A549 (cell line): ENCODE results near the gene PLA2G7. TPM values are rescaled to one million over a fixed set of nuclear protein-coding genes. Genes with fewer than 3 reads are reported as not detected.

Experiments used
- ATAC-seq, 2 experiments: fragments of 200-7000 bp in 1 of 2; fragments of >200 bp in 1 of 2; cut with Nextera tagmentation in 1 of 2; cut with Tn5 transposase in 1 of 2; 3 replicates each; pipeline versions ENCODE4 v1.8.0 to v1.9.1; 2018 to 2020; ENCODE audit warnings: mild to moderate bottlenecking in 1 of 2, moderate library complexity in 1 of 2
- CTCF ChIA-PET: fragments of 300-600 bp; sonication (Branson Sonifier 250); formaldehyde crosslinking; extraction: SDS; loops from one replicate; lab custom pipeline; 2021; ENCODE audit warnings: antibody characterized with exemption, inconsistent platforms; lab: Yijun Ruan, JAX
- POLR2A ChIA-PET: fragments of 350-600 bp; formaldehyde crosslinking; extraction: SDS; loops from one replicate; lab custom pipeline; 2021; ENCODE audit warnings: antibody characterized with exemption, inconsistent platforms; lab: Yijun Ruan, JAX
- DNase-seq, 2 experiments: peaks; one replicate each; pipeline versions ENCODE4 v3.0.0 to v3.0.0-alpha.2; 2011 to 2016; ENCODE audit warnings: low read depth in 1 of 2, low spot score in 1 of 2
- FAIRE-seq: peaks from 2 replicates; lab custom pipeline; 2011; peaks lifted over from hg19 to GRCh38; lab: Jason Lieb, UNC
- H3K27ac ChIP-seq, 2 experiments: fragments of >200 bp; sonication (Bioruptor Twin); formaldehyde crosslinking; 3 replicates each; pipeline ENCODE4 v1.5.1; 2016 to 2017
- H3K4me1 ChIP-seq: fragments of >200 bp; sonication (Bioruptor Twin); formaldehyde crosslinking; 3 replicates; pipeline ENCODE4 v1.6.1; 2016
- H3K4me2 ChIP-seq: fragments of >200 bp; sonication (Bioruptor Twin); formaldehyde crosslinking; 3 replicates; pipeline ENCODE4 v1.6.1; 2016
- H3K4me3 ChIP-seq: fragments of >200 bp; sonication (Bioruptor Twin); formaldehyde crosslinking; 3 replicates; pipeline ENCODE4 v1.5.1; 2016
- H3K9me3 ChIP-seq: fragments of >200 bp; sonication (Bioruptor Twin); formaldehyde crosslinking; 3 replicates; pipeline ENCODE4 v1.6.1; 2016
- CBX8 ChIP-seq: fragments of 200-600 bp; sonication (generic); IDR thresholded peaks from 2 replicates; pipeline ENCODE4 v1.6.1; 2016
- CEBPB ChIP-seq, 2 experiments: fragments of >200 bp in 1 of 2; sonication (Bioruptor Twin) in 1 of 2; formaldehyde crosslinking in 1 of 2; IDR thresholded peaks; 2 replicates each; pipeline ENCODE4 v1.6.1; 2012 to 2016
- CHD4 ChIP-seq: fragments of 200-600 bp; sonication (generic); IDR thresholded peaks from 2 replicates; pipeline ENCODE4 v1.6.1; 2016; ENCODE audit warnings: antibody characterized with exemption, mild to moderate bottlenecking, borderline replicate concordance
- EHMT2 ChIP-seq: fragments of 200-600 bp; sonication (generic); IDR thresholded peaks from 2 replicates; pipeline ENCODE4 v1.6.1; 2016; ENCODE audit warnings: antibody characterized with exemption, low read depth, mild to moderate bottlenecking, moderate library complexity
- ELK1 ChIP-seq: fragments of 150-350 bp; IDR thresholded peaks from 2 replicates; pipeline ENCODE4 v1.6.1; 2014; ENCODE audit warnings: low read depth, mild to moderate bottlenecking, low read length
- EP300 ChIP-seq, 2 experiments: fragments of >200 bp; sonication (Bioruptor Twin); formaldehyde crosslinking; IDR thresholded peaks; 2 replicates in 1 of 2; 3 replicates in 1 of 2; pipeline ENCODE4 v1.6.1; 2016 to 2017
- ESRRA ChIP-seq: fragments of 150-350 bp; IDR thresholded peaks from 2 replicates; pipeline ENCODE4 v1.6.1; 2014; ENCODE audit warnings: mild to moderate bottlenecking, low read length, borderline replicate concordance
- FOSB ChIP-seq: fragments of 250-450 bp; sonication (Bioruptor Pico); IDR thresholded peaks from 2 replicates; pipeline ENCODE4 v1.5.0; 2020; ENCODE audit warnings: mild to moderate bottlenecking, moderate library complexity
- GATA3 ChIP-seq: IDR thresholded peaks from 2 replicates; pipeline ENCODE4 v1.6.1; 2012; ENCODE audit warnings: borderline replicate concordance
- HDAC2 ChIP-seq: fragments of 200-600 bp; sonication (generic); IDR thresholded peaks from 2 replicates; pipeline ENCODE4 v1.6.1; 2016
- HEYL ChIP-seq: fragments of 250-450 bp; sonication (Bioruptor Pico); IDR thresholded peaks from 2 replicates; pipeline ENCODE4 v1.8.0; 2021; ENCODE audit warnings: mild to moderate bottlenecking, moderate library complexity
- HOXA7 ChIP-seq: fragments of 250-450 bp; sonication (Bioruptor Pico); IDR thresholded peaks from 2 replicates; pipeline ENCODE4 v1.5.0; 2020; ENCODE audit warnings: mild to moderate bottlenecking, moderate library complexity
- HOXB5 ChIP-seq: fragments of 250-450 bp; sonication (Bioruptor Pico); IDR thresholded peaks from 2 replicates; pipeline ENCODE4 v1.5.0; 2020; ENCODE audit warnings: mild to moderate bottlenecking, moderate library complexity
- JUNB ChIP-seq: fragments of >200 bp; sonication (Bioruptor Twin); formaldehyde crosslinking; IDR thresholded peaks from 2 replicates; pipeline ENCODE4 v1.6.1; 2016
- KDM5A ChIP-seq: fragments of 200-600 bp; sonication (generic); IDR thresholded peaks from 2 replicates; pipeline ENCODE4 v1.6.1; 2016; ENCODE audit warnings: antibody characterized with exemption, mild to moderate bottlenecking
- MAFK ChIP-seq: fragments of 450-650 bp; IDR thresholded peaks from 2 replicates; pipeline ENCODE4 v1.6.1; 2014; ENCODE audit not compliant: partially characterized antibody
- NFE2L2 ChIP-seq: fragments of 150-350 bp; conservative IDR thresholded peaks from 2 replicates; pipeline ENCODE4 v1.6.1; 2014; ENCODE audit warnings: low read length
- NPAS2 ChIP-seq: fragments of 250-450 bp; sonication (Bioruptor Pico); IDR thresholded peaks from 2 replicates; pipeline ENCODE4 v1.8.0; 2022; ENCODE audit warnings: mild to moderate bottlenecking, moderate library complexity, borderline replicate concordance
- NR3C1 ChIP-seq: fragments of >200 bp; sonication (Bioruptor Twin); formaldehyde crosslinking; IDR thresholded peaks from 3 replicates; pipeline ENCODE4 v1.6.1; 2017
- PHF8 ChIP-seq: fragments of 200-600 bp; sonication (generic); IDR thresholded peaks from 2 replicates; pipeline ENCODE4 v1.6.1; 2016; ENCODE audit warnings: low read depth, mild to moderate bottlenecking, antibody characterized with exemption, moderate library complexity, borderline replicate concordance
- POLR2A ChIP-seq: IDR thresholded peaks from 2 replicates; pipeline ENCODE4 v1.6.1; 2012; ENCODE audit warnings: mild to moderate bottlenecking, low read length
- RAD21 ChIP-seq, 2 experiments: fragments of >200 bp in 1 of 2; sonication (Bioruptor Twin) in 1 of 2; formaldehyde crosslinking in 1 of 2; IDR thresholded peaks in 1 of 2; conservative IDR thresholded peaks in 1 of 2; 2 replicates in 1 of 2; 3 replicates in 1 of 2; pipeline ENCODE4 v1.6.1; 2012 to 2018; ENCODE audit warnings: inconsistent platforms in 1 of 2
- RARB ChIP-seq: fragments of 250-450 bp; sonication (Bioruptor Pico); IDR thresholded peaks from 2 replicates; pipeline ENCODE4 v1.8.0; 2021; ENCODE audit warnings: mild to moderate bottlenecking, moderate library complexity
- RCOR1 ChIP-seq: fragments of 150-350 bp; IDR thresholded peaks from 2 replicates; pipeline ENCODE4 v1.6.1; 2014; ENCODE audit warnings: antibody characterized with exemption, low read length, low read depth
- RFX5 ChIP-seq: fragments of 450-650 bp; IDR thresholded peaks from 2 replicates; pipeline ENCODE4 v1.7.1; 2014; ENCODE audit warnings: antibody characterized with exemption, mild to moderate bottlenecking, moderate library complexity
- RNF2 ChIP-seq: fragments of 200-600 bp; sonication (generic); IDR thresholded peaks from 2 replicates; pipeline ENCODE4 v1.6.1; 2016; ENCODE audit warnings: low read depth, mild to moderate bottlenecking, antibody characterized with exemption, moderate library complexity, borderline replicate concordance
- SMC3 ChIP-seq: fragments of >200 bp; sonication (Bioruptor Twin); formaldehyde crosslinking; IDR thresholded peaks from 3 replicates; pipeline ENCODE4 v1.6.1; 2018; ENCODE audit warnings: inconsistent platforms
- SREBF2 ChIP-seq: fragments of 450-650 bp; IDR thresholded peaks from 2 replicates; pipeline ENCODE4 v1.6.1; 2014; ENCODE audit warnings: mild to moderate bottlenecking, moderate library complexity
- TP53 ChIP-seq: fragments of 250-450 bp; sonication (Bioruptor Pico); IDR thresholded peaks from 2 replicates; pipeline ENCODE4 v1.5.0; 2021; ENCODE audit warnings: mild to moderate bottlenecking, moderate library complexity
- ZSCAN20 ChIP-seq: fragments of 250-450 bp; sonication (Bioruptor Pico); IDR thresholded peaks from 2 replicates; pipeline ENCODE4 v1.8.0; 2022; ENCODE audit warnings: mild to moderate bottlenecking, moderate library complexity
- WGBS: methylation state at CpG from one replicate; pipeline ENCODE4 v1.1.6; 2017; ENCODE audit errors: missing lambda C conversion rate; 5-methylcytosine and 5-hydroxymethylcytosine counted together
- polyA plus RNA-seq, 4 experiments: library from polyadenylated mRNA; depleted of rRNA in 3 of 4; stranded (reverse); fragments of >200 nt; fragmentation: RNase III in 1 of 4; extraction: RNeasy Plus Mini Kit Qiagen cat#74134 plus additional on column Dnase treatment in 1 of 4; gene quantifications; 2 replicates in 3 of 4; 3 replicates in 1 of 4; pipeline ENCODE4 v1.2.3, GENCODE V29; 2011 to 2017
- TF ChIP-seq, protein P1 (sequence below): fragments of >200 bp; sonication (Bioruptor Twin); formaldehyde crosslinking; IDR thresholded peaks from 3 replicates; pipeline ENCODE4 v1.6.1; 2016
- TF ChIP-seq, protein P2 (sequence below): fragments of >200 bp; sonication (Bioruptor Twin); formaldehyde crosslinking; IDR thresholded peaks from 2 replicates; pipeline ENCODE4 v1.6.1; 2016
- TF ChIP-seq, protein P3 (sequence below): fragments of 450-650 bp; IDR thresholded peaks from 2 replicates; pipeline ENCODE4 v1.6.1; 2014; ENCODE audit warnings: antibody characterized with exemption

PLA2G7 gene
- polyA plus RNA-seq, 2 of the 4 experiments (the other 2 are of a cell fraction) = 0.04 TPM; not detected in 1

DNA sequence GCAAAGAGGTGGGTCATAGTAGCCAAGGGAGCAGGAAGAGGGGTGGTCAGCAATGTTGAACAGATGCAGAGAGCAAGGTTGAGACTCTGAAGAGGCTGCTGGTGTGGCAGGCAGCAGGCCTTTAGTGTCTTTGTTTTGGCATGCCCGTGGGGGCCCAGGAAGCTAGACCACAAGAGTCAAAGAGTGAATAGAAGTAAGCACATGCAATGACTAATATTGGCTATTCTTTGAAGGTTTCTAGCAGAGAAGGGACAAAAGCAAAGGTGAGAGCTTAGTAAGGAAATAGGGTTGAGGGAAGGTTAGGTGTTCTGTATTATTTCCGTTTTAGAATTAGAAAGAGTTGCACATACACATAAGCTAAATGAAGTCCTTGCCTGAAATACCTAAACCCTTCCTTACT is 28.7 kb downstream of the PLA2G7 start:
- TF ChIP-seq CHD4 (no peak), HEYL (no peak), MAFK (no peak), NPAS2 (CRISPR knock-in tag) (no peak), EP300 (IDR thresholded peaks at IDR 0.05) (no peak), PHF8 (no peak), RCOR1 (no peak), HOXA7 (CRISPR knock-in tag) (no peak), TP53 (no peak), NR3C1 (no peak), SMC3 (no peak), NFE2L2 (no peak), RFX5 (no peak), GATA3 (no peak)
- TF ChIP-seq, protein P1, sequence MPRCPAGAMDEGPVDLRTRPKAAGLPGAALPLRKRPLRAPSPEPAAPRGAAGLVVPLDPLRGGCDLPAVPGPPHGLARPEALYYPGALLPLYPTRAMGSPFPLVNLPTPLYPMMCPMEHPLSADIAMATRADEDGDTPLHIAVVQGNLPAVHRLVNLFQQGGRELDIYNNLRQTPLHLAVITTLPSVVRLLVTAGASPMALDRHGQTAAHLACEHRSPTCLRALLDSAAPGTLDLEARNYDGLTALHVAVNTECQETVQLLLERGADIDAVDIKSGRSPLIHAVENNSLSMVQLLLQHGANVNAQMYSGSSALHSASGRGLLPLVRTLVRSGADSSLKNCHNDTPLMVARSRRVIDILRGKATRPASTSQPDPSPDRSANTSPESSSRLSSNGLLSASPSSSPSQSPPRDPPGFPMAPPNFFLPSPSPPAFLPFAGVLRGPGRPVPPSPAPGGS = no peak
- TF ChIP-seq, all 56 proteins: peak for 0
- Histone ChIP-seq H3K4me1 (no peaks in the 10 kb centered on the region), H3K4me3 (no peak overlapping the region), H3K4me2 (no peak overlapping the region), H3K27ac (no peak overlapping the region), H3K9me3 (no peaks in the 10 kb centered on the region)
- DNase-seq (no peak), FAIRE-seq (no peak), ATAC-seq (no peak)
- WGBS = 31% methylated on average over 2 of the region's 2 CpGs
- ChIA-PET POLR2A (no interaction called here), CTCF (interaction anchor here (1.0 kb wide), 1 partner anchor 9 kb away, joined by 3 read pairs; no protein-coding TSS in a partner anchor)

DNA sequence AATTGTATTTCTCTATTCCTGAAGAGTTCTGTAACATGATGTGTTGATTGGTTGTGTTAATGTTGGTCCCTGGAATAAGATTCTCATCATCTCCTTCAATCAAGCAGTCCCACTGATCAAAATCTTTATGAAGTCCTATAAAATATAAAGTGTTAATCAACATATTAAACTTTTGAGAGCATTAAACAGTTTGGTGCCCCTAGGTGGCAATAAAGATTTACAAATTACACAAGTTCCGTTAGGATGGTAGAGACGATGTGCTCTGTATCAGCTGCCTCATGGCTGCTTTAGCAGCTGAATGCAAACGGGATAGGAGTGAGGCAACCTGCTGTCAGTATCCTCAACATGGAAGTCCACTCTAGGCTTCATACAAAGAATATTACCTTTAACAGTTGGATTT is 30.6 kb downstream of the PLA2G7 start:
- 0% methylated on average over 3 of the region's 3 CpGs for WGBS
- no peaks in the 10 kb centered on the region for H3K9me3 ChIP-seq
- ChIA-PET CTCF (interaction anchor here (0.7 kb wide), 1 partner anchor 92 kb away, joined by 3 read pairs; no protein-coding TSS in a partner anchor), POLR2A (no interaction called here)
- no peaks in the 10 kb centered on the region for H3K4me1 ChIP-seq
- peak in 1 of 2 experiments; percentile 37 for DNase-seq
- 0 out of 6 replicates have a peak, but pooled peaks of 1 of the 2 experiments have one; percentile 42 for ATAC-seq
- H3K4me3 ChIP-seq = no peak overlapping the region
- no peak for FAIRE-seq
- no peak overlapping the region for H3K27ac ChIP-seq
- H3K4me2 ChIP-seq = no peak overlapping the region
- TF ChIP-seq EHMT2 (no peak), EP300 (IDR thresholded peaks at IDR 0.05) (no peak), TP53 (no peak), RAD21 (conservative IDR thresholded peaks at IDR 0.05 in 1 of 2, IDR thresholded peaks at IDR 0.05 in 1 of 2) (peak; percentile 19 to 25; a peak in 1 of 5 replicates), ZSCAN20 (CRISPR knock-in tag) (no peak), FOSB (no peak), SREBF2 (no peak), HDAC2 (no peak), HOXA7 (CRISPR knock-in tag) (no peak)

GRCh38 chr6:46699970-46700369 is 35.2 kb downstream of the PLA2G7 start:
- POLR2A ChIA-PET = no interaction called here
- 6% methylated on average over 1 of the region's 1 CpG for WGBS
- FAIRE-seq (no peak), DNase-seq (no peak), ATAC-seq (no peak)
- H3K27ac ChIP-seq = no peak overlapping the region
- no peaks in the 10 kb centered on the region for H3K4me1 ChIP-seq
- no peak overlapping the region for H3K4me2 ChIP-seq
- H3K9me3 ChIP-seq = no peaks in the 10 kb centered on the region
- no peak overlapping the region for H3K4me3 ChIP-seq
- no peak for TF ChIP-seq ESRRA
- TF ChIP-seq NFE2L2 = no peak
- TF ChIP-seq, protein P2, sequence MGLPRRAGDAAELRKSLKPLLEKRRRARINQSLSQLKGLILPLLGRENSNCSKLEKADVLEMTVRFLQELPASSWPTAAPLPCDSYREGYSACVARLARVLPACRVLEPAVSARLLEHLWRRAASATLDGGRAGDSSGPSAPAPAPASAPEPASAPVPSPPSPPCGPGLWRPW = no peak
- TF ChIP-seq KDM5A = no peak
- TF ChIP-seq ELK1 = no peak
- TF ChIP-seq, protein P3, sequence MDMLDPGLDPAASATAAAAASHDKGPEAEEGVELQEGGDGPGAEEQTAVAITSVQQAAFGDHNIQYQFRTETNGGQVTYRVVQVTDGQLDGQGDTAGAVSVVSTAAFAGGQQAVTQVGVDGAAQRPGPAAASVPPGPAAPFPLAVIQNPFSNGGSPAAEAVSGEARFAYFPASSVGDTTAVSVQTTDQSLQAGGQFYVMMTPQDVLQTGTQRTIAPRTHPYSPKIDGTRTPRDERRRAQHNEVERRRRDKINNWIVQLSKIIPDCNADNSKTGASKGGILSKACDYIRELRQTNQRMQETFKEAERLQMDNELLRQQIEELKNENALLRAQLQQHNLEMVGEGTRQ = no peak
- TF ChIP-seq POLR2A = no peak
- TF ChIP-seq RNF2 = no peak
- TF ChIP-seq CBX8 = no peak
- no peak for TF ChIP-seq JUNB
- TF ChIP-seq CEBPB (IDR thresholded peaks at IDR 0.05) = no peak
- TF ChIP-seq, protein P1 = no peak
- TF ChIP-seq HOXB5 = no peak
- TF ChIP-seq FOSB = no peak
- TF ChIP-seq RARB (CRISPR knock-in tag) = no peak
- TF ChIP-seq CHD4 = no peak
- CTCF ChIA-PET = no interaction called here
